ENCODE results near the gene GRK5. TPM values are rescaled to one million over a fixed set of nuclear protein-coding genes. Genes with fewer than 3 reads are reported as not detected.

GRK5 gene
- total RNA-seq, 1 experiment from 2014 or later: 1.2 TPM

DNA sequence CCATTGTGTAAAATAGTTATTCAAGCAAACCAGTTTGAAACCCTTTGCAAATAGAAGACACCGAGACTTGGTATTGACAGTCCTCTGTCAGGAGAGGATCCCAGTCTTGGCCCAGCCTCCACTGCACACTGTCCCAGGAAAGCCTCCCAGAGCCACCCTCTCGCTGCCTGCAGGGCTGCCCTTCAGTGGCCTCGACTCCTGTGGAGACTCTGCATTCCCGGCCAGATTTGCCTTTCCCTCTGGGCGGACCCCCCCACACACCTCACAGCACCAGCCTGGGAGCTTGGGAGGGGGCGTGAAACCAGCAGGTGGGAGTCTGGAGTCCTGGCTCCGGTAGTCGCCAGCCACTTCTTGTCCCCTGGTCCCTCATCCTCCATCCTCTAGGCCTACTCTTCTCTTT is 48.7 kb downstream of the GRK5 start:
- H3K27ac Mint-ChIP-seq: no peak overlapping the region
- Histone ChIP-seq H3K4me2 (ENCODE audit: insufficient read depth, insufficient read length, low read length) (no peak overlapping the region), H3K4me1 (ENCODE audit: insufficient read depth, low read length) (peaks cover 2% of the 10 kb centered on the region; the same call in 1 of the 2 replicates), H3K9me3 (ENCODE audit: control insufficient read depth, low read depth, low read length) (no peaks in the 10 kb centered on the region), H3K27me3 (ENCODE audit: insufficient read depth, low read length) (peaks cover 5% of the 10 kb centered on the region; the same call in 1 of the 2 replicates), H3K79me2 (ENCODE audit: insufficient read depth, low read length) (no peaks in the 10 kb centered on the region), H2BK120ac (ENCODE audit: low read depth, low read length, poor library complexity, severe bottlenecking) (no peak overlapping the region), H3K56ac (ENCODE audit: insufficient read length, low read depth, low read length) (no peak overlapping the region), H3K4ac (ENCODE audit: low read depth, low read length) (no peak overlapping the region), H3K79me1 (ENCODE audit: insufficient read depth, low read depth, low read length, poor library complexity, severe bottlenecking) (no peaks in the 10 kb centered on the region), H2AK5ac (ENCODE audit: insufficient read length, low read length) (no peak overlapping the region), H3K9ac (ENCODE audit: extremely low read depth, insufficient read length, low read length) (no peak overlapping the region), H2BK15ac (ENCODE audit: low read depth, low read length) (no peak overlapping the region), H2BK5ac (ENCODE audit: insufficient read length, low read length) (no peak overlapping the region), H3K18ac (ENCODE audit: insufficient read length, low read depth, low read length) (no peak overlapping the region), H3K27ac (ENCODE audit: insufficient read length, low read depth, low read length) (no peak overlapping the region), H3K23ac (ENCODE audit: insufficient read length, low read depth, low read length) (no peak overlapping the region), H2BK12ac (ENCODE audit: insufficient read length, low read depth, low read length) (no peak overlapping the region), H2AFZ (ENCODE audit: low read length) (no peak overlapping the region), H3T11ph (ENCODE audit: low read length) (no peak overlapping the region), H4K20me1 (ENCODE audit: control insufficient read depth, insufficient read depth, insufficient read length) (no peaks in the 10 kb centered on the region), H2BK20ac (ENCODE audit: low read depth, low read length, poor library complexity, severe bottlenecking) (no peak overlapping the region), H3K14ac (ENCODE audit: insufficient read depth, low read length) (no peak overlapping the region), H3K23me2 (ENCODE audit: insufficient read length, low read depth, low read length, poor library complexity, severe bottlenecking) (no peaks in the 10 kb centered on the region), H4K8ac (replicated peaks; ENCODE audit: insufficient read length, low read depth, low read length) (no peak overlapping the region), H4K91ac (ENCODE audit: insufficient read length, low read depth, low read length) (no peak overlapping the region), H4K5ac (ENCODE audit: insufficient read length, low read depth, low read length) (no peak overlapping the region)
- peaks cover 2 to 4% of the 10 kb centered on the region in 2 experiments; a peak in 3 of 5 replicates for H3K9me3 Mint-ChIP-seq
- peaks cover 18 to 21% of the 10 kb centered on the region in 2 experiments for H3K4me1 Mint-ChIP-seq
- H3K4me3 Mint-ChIP-seq: no peak overlapping the region
- DNase-seq: no peak
- peaks cover 60% of the 10 kb centered on the region for H3K27me3 Mint-ChIP-seq (ENCODE audit: low read depth)
- no CpG with 5 or more reads among the region's 8 CpGs for WGBS (ENCODE audit: extremely low coverage, insufficient read length, low lambda C conversion rate)
- TF ChIP-seq, protein P1, sequence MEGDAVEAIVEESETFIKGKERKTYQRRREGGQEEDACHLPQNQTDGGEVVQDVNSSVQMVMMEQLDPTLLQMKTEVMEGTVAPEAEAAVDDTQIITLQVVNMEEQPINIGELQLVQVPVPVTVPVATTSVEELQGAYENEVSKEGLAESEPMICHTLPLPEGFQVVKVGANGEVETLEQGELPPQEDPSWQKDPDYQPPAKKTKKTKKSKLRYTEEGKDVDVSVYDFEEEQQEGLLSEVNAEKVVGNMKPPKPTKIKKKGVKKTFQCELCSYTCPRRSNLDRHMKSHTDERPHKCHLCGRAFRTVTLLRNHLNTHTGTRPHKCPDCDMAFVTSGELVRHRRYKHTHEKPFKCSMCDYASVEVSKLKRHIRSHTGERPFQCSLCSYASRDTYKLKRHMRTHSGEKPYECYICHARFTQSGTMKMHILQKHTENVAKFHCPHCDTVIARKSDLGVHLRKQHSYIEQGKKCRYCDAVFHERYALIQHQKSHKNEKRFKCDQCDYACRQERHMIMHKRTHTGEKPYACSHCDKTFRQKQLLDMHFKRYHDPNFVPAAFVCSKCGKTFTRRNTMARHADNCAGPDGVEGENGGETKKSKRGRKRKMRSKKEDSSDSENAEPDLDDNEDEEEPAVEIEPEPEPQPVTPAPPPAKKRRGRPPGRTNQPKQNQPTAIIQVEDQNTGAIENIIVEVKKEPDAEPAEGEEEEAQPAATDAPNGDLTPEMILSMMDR (conservative IDR thresholded peaks at IDR 0.05): no peak
- peaks cover 0 to 6% (median 0%) of the 10 kb centered on the region in 3 experiments; a peak in 2 of 7 replicates for H3K36me3 Mint-ChIP-seq (ENCODE audit: insufficient read depth in 1 of 3, low read depth in 3 of 3)

All from H9 (cell line).